EH (cell line): Measurements from ENCODE around the gene MME.

Experiments used
- DNase-seq: peaks from one replicate; pipeline ENCODE4 v3.0.0-alpha.2; 2015; ENCODE audit warnings: low read depth

MME gene

DNA sequence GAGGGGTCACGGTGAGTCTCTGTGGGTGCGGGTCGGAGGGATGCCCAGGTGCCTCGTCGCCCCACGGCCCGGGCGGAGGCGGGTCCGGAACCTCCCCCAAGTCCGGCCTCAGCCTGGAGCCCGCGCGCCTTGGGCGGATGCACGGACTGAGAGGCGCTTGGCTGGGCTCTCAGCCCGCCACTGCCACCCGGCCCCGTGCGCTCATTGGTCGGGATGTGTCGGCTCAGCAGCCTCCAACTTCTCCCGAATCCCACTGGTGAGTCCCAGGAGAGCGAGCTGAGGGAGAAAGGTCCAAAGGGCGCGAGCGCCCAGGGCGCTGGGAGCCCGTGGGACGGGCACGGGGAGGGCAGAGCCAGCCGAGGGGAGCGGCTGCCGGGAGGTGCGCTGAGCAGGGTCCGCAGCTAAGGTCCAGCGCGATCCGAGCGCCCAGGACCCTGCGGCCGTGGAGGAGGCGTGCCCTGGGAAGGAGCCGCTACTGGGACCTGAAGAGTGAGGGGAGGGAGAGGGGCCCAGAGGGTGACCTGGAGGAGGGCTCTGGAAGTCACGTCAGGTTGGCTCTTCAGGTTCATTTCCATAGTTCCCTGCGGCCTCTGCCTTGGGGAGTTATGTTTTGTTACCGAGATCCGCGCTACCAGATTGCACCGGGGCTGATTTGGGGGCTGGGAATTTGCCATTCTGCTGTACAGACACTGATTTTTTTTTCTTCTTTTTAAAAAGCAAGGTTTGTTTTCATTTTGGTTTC lies at the start of gene MME:
MME (plus strand) TSS at position 574 of the 742 bp plus-strand sequence. CDS start 3,849 bp downstream, outside the sequence.
- peak; percentile 77 for DNase-seq

DNA sequence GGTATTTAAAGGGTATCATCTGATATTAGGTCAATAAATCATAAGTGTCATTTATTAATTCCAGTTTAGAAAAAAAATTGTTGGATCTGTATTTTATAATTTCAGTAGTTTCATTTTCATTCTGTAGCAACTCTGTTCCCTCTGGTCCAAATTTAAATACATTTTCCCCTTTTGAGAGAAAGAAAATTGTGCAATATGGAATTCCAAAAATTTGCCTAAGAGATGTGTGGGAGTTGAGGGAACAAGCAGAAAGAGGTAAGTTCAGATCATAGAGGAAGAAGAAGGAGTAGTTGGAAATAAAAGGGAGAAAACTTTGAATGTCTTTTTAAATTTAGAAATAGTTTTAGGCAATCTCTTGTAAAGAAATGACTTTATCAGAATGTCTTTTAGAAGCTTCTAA lies 48.9 kb upstream of the MME start:
- peak; percentile 50 for DNase-seq

DNA sequence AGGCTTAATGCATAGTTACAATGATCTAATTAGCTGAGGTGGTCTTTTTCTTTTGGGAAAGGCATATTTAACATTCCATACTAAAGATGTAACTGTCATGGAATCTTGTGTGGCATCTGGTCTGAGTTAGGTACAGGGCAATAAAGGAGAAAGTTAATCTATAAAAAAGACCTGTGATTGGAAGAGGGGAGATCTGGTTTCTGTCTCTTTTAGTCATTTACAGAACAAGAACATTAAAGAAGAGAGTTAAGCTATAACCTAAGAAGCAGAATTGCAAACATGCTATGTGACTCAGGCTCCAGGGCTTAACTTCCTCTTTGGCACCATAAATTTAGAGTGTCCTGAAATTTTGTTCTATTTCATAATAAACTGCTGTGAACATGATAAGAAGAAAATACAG lies 47.2 kb upstream of the MME start:
- peak; percentile 72 for DNase-seq

DNA sequence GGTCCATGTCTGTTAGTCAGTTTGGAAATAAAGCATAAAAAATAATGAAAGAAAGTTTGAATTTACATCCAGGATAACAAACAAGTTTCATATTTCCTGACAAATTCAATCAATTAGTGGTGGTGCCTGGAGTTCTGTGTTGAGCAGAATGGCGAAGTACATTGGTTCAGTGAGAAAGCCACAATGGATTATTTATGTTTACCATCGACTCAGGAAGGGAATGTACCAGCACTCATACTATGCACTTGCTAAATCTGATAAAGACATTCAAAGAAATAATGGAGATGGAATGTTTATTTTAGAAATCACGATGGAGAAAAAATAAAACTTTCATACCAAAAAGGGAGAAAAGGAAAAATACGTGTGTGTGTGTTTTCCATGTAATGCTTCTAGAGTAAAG lies 45.3 kb upstream of the MME start:
- DNase-seq: no peak

DNA sequence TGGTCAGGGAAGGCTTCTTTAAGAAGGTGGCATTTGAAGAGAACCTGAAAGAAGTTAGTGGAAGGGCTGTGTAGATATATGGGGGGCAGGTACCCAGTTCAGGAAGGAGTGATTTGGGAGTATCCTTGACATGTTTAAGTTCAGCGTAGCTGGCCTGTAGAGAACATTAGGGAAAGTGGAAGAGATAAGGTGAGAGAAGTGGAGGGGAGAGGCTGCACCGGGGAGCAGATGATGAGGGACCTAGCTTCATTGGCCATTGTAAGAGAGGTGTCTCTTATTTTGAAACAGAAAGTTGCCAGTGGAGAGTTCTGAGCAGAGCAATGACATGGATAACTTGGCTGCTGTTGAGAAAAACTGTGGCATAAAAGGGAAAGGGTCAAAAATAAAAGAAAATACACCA lies 44.6 kb upstream of the MME start:
- no peak for DNase-seq

DNA sequence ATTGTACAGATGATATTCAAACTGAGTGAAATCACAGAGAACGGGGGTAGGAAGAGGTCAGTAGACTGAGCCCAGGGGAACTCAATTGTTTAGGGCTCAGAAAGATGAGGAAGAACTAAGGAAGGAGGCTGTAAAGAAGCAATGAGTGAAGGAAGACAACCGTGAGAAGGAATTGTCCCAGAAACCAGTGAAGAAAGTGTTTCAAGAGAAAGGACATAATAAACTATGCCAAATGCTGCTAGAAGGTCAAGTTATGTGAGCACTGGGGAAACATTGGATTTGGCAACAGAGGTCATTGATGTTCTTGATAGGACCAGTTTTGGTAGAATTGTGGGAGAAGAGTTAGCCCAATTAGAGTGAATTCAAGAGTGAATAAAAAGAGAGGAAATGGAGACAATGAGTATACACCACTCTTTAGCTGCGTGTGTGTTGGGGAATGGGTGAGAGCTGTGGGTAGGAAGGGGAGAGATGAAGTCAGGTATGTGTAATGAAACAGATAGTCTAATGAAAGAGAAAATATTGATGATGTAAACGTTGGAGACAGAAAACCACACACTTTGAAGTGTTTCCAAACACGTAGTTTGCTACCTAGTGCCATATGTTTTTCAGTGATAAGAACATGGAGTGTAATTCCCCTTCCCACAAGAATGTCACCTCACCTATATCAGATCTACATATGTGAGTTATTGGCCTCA lies 42.5 kb upstream of the MME start:
- no peak for DNase-seq

DNA sequence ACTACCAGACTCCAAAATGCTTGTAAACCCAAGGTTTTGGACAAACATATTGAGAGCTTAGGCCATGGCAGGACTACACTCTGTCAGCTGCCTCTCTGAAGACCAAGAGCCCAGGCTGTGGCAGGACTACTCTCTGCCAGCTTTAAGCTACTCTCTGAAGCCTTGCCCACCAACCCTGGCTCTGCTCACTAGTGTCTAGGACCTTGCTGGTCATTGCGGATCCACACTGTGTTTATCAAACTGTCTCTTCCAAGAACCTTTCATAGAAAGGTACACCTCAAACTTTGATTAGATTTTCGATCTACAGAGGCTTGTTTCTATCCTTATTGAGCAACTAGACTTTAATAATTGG lies 41.9 kb upstream of the MME start:
- DNase-seq: no peak

DNA sequence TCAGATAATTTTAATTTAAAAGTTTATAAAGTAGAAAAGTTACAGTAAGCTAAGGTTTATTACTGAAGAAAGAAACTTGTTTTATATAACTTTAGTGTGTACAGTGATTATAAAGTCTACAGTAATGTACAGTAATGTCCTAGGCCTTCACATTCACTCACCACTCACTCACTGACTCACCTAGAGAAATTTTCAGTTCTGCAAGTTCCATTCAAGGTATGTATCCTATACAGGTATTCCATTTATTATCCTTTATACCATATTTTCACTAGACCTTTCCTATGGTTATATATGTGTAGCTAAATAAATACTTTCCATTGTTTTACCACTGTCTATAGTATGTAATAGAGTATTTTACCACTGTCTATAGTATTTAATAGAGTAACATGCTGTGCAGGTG lies 33.2 kb upstream of the MME start:
- DNase-seq: no peak

DNA sequence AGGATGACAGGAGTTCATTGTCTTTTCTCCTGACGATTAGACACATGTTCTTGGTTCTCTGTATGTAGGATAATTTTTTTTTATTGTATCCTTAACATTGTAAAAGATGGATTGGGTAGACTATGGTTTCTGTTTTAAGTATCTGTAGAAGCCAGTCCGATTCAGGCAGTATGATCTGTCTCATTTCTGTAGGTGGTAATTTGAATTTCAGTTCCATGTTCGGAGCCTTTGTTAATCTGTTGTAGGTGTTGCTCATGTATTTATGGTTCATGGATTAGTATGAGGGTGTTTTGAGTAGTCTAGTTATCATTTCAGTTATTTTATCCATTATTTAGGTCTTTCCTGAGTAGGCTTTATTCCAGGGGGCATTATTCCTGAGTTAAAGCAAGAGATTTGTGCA lies 32.4 kb upstream of the MME start:
- no peak for DNase-seq

DNA sequence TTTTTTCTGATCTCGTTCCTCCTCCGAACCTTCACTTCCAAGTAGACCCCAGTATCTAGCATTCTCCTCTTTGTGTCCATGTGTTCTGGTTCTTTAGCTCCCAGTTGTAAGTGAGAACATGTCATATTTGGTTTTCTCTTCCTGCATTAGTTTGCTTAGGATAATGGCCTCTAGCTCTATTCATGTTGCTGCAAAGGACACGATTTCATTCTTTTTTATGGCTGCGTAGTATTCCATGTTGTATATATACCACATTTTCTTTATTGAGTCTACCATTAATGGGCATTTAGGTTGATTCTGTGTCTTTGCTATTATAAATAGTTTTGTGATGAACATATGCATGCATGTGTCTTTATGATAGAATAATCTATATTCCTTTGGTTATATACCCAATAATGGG lies 30.2 kb upstream of the MME start:
- no peak for DNase-seq

DNA sequence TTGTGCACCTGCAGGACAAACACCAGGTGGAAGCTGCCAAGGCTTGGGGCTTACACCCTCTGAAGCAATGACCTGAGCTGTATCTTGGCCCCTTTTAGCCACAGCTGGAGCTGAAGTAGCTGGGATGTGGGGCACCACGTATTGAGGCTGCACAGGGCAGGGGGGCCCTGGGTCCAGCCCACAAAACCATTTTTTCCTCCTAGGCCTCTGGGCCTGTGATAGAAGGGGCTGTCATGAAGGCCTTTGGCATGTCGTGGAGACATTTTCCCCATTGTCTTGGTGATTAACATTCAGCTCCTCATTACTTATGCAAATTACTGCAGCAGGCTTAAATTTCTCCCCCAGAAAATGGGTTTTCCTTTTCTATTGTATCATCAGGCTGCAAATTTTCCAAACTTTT lies 27.6 kb upstream of the MME start:
- no peak for DNase-seq

DNA sequence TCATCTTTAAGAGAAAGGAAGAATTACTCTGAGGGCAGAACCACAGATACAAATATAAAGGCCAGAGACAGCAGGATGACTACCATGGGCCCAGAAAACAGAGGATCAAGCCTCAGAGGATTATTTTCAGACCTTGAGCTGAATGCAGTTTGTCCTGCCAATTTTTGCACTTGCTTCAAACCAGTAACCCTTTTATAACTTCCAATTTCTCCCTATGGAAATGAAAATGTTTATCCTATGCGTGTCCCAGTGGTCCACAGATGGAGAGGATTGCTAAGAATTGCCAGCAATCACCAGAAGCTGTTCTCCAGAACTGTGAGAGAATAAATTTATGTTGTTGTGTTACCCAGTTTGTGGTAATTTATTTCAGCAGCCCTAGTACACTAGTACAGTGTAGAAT lies 26.4 kb upstream of the MME start:
- no peak for DNase-seq

DNA sequence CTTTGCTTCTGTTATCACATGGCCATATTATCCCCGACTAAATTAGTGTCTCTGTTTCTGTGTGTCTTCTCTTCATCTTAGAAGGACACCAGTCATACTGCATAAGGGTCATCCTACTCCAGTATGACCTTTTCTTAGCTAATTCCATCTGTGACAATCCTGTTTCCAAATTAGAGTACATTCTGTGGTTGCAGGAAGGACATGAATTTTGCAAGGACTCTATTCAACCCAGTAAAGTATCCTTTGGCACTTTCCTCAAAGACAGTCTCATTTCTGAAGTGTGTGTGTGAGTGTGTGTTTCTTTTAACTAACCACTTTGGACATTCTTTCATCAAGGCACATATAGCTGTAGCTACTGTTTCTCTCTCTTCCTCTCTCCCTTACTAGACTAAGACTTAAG lies 15.2 kb upstream of the MME start:
- DNase-seq: no peak

DNA sequence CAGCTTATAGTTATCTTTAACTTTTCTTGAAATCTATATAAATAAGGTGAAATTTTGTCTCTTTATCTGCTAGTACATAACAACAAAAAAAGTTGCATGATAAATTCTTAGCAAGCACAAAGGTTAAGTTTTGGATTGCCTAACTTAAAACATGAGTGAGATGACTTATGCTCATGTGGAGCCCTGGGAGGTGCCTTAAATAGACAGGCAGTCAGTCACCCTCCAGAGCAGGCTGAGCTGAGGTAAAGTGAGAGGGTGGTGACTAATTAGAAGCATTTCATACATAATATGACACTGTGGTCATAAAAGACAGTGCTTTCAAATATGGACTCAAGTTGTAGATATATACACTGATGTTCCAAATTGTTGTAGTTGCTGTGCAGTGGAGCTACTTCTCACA lies 14.6 kb upstream of the MME start:
- DNase-seq: peak; percentile 87

DNA sequence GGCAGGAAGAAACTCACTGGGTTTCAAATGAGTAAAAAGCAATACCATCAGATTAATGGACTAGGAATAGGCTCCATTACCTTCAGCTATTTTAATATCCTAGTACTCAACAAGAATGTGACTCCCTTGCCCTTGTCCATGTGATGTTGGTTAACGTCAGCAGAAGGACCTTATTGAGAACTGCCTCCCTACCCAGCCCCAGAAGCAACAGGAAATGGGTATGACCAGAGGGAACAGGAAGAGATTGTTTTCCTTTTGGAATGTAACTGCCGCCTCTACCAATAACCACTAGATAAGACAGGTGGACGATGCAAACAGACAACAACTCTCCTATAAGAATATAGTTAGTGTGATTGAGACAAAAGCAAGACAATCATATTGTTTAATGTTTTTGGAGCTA lies 10.4 kb upstream of the MME start:
- peak; percentile 67 for DNase-seq

DNA sequence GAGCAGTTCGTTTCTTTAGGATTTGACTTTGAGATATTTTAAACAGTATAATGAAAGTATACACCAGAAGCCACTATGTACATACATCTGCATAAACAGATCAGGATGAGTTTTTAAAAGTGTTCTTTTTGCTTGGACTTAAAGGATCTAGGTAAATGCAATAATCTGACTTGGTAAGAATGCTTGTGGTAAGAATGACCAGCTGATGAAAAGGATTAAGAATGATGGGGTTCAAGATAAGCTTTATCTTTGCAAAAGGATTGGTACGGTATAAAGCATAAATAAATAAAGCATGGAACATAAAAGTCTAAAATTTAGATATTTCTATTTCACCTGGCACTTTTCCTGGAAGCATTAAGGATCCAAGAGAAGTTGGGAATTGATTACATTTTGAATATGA lies 9.8 kb upstream of the MME start:
- no peak for DNase-seq

DNA sequence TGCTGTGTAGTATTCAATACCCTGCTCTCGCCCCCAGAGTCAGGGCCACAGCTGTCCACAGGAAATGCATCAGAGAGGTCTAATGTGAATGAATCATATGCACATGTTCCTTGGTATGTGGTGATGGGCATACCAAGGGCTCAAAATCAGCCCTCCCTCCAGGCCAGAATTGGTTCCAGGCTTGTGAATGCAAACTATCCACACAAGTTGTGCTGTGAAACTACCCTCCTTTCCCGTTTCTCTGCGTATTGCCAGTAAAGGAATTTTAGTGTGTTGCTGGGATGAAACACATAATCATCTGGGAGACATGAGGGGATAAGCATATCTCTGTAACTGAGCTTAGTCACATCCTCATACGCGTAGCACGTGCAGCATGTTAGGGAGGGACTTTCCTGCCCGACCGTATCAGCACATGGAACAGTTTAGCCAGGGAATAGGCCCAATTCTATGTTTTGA lies 9.2 kb upstream of the MME start:
- peak; percentile 96 for DNase-seq

DNA sequence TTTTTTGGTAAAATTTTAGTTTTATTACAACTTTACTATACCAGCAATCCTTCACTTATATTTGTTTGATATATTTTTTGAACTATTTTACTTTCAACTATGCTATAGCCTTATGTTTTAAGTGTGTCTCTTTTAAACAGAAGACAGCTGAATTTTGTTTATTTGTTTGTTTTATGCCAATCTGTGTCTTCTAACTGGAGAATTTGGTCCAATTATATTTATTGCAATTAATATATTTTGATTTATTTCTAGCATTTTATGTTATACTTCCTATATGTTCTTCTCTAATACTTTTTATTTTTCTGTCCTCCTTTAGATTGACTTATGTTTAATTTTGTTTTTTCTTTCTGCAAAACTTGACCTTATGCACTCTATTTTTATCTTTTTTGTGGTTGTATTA lies 4.9 kb upstream of the MME start:
- DNase-seq: no peak

DNA sequence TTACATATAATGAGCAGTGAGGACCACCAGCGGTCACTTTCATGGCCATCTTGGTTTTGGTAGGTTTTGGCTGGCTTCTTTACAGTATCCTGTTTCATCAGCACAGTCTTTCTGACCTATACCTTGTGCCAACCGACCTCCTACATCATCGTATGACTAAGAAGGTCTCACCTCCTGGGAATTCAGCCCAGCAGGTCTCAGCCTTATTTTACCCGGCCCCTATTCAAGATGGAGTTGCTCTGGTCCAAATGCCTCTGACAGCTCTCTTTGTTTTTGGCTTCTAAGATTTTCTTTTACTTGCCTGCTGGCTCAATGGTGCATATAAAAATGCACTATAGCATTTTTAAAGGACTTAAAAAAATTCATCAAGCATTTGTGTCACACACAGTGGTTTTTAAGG lies 3.2 kb upstream of the MME start:
- DNase-seq: no peak

DNA sequence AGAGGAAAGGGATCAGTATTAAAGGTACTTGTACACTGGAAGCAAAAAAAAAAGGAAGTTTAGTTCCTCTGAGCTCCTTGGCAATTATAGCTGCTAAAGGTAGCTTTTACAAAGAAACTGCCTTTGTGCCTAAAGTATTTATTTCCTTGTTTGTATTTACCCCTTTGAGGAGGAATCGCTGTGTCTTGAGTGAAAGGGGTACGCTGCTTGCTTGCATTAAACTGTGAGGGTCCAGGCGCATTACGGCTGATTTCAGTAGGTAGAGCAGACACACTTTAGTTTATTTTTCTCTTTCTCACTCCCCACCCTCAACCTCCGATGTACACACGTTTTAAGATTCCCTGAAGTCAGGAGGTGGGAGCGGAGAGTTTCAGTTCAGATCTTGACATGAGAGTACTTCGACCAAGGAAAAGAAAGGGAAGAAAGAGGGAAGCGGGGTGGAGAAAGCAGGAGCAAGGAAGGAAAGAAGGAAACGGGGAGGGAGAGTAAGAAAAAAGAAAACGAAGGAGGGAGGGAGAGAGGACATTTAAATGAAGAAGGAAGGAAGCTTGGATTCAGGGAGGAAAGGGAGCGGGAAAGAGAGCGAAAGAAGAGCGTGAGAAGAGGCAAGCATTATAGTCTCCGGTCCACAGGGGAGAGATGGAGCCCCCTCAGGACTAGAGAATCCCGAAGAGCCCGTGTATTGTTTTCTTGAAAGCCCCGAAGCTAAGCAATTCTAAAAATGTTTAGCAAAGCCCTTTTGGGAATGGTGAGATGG lies 1.2 kb upstream of the MME start:
- DNase-seq: no peak

DNA sequence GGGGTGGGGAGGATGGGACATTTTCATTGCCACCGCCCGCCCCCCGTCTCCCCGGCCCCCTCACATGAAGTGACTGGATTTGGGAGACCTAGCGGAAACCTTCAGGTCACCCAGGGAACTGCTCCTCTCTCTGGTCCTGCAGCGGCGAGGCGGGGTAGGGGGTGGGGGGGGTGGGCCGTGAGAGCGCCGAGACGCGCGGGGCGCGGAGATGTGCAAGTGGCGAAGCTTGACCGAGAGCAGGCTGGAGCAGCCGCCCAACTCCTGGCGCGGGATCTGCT lies 712 bp upstream of the MME start:
- peak; percentile 44 for DNase-seq

DNA sequence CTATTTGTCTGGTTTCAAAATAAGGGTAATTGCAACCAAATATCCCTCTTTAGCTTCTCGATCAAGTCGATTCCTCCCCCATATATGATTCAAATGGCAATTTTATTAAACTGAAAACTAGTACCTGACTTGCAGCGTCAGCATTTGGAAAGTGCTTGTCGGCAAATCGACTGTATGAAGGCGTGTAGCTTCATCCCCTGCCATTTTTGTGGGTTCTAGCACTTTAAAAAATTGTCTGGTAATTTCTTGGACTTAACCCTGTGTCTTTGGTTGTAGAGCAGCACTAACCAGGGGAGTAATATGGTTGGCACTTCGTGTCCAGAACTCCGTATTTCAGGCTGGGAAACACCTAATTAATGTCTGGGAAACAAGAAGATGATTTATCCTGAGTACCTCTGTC lies 573 bp downstream of the MME start:
- DNase-seq: no peak

DNA sequence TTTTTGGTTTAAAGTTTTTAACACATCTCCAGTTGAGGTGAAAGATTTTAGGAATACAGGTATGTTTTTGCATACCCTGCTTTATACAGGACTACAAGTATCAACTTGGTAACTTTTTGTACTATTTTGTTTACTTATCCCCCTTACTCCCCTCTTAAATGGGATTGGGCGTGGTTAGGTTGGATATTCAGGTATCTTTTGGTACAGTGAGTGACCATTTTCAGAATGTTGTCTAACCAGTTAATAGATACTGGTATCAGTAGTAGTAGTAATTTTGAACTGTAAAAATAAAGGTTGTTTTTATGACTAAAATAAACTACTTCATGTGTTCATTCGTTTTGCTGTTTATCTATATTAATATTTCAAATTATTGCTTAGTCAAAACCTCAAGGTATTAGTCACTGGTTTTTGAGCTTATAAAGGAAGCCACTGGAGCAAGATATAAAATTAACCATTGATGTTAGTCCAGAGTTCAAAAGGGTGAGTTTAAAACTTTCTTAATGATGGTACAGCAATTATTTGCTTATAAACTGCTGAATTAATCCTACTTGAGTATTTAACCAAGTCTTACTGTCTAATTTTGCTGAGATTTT lies 3.3 kb downstream of the MME start:
- DNase-seq: no peak
